Gastrocnemius medialis (tissue), 4 donors: ENCODE measurements around the gene COL28A1. TPM values are rescaled to one million over a fixed set of nuclear protein-coding genes. Genes with fewer than 3 reads are reported as not detected.

Experiments used
- ATAC-seq, 2 donors: fragments of 150-250 bp; one replicate each; pipeline ENCODE4 v1.9.1; 2016
- DNase-seq, 2 donors: peaks; one replicate each; pipeline ENCODE4 v3.0.0-alpha.2; 2019
- H3K27ac ChIP-seq, 4 donors: fragments of 200-600 bp; sonication (generic); 1 replicate in 1 of 4; 2 replicates in 3 of 4; pipeline ENCODE4 v1.5.1; 2016 to 2018; ENCODE audit warnings: mild to moderate bottlenecking in 2 of 4, moderate library complexity in 1 of 4
- H3K27me3 ChIP-seq, 3 donors: fragments of 200-600 bp; sonication (generic) in 2 of 3; 1 replicate in 1 of 3; 2 replicates in 2 of 3; pipeline versions ENCODE4 v1.5.1 to v1.6.0; 2016 to 2019; ENCODE audit warnings: mild to moderate bottlenecking in 1 of 3, moderate library complexity in 1 of 3
- H3K36me3 ChIP-seq, 2 donors: fragments of 200-600 bp; sonication (generic) in 1 of 2; one replicate each; pipeline ENCODE4 v1.5.1; 2017 to 2018
- H3K4me1 ChIP-seq, 2 donors: fragments of 200-600 bp; sonication (generic) in 1 of 2; one replicate each; pipeline ENCODE4 v1.5.1; 2016 to 2017; ENCODE audit warnings: mild to moderate bottlenecking in 2 of 2
- H3K4me3 ChIP-seq, 4 donors: fragments of 200-600 bp; sonication (generic) in 3 of 4; 1 replicate in 1 of 4; 2 replicates in 3 of 4; pipeline ENCODE4 v1.5.1; 2016 to 2019; ENCODE audit warnings: mild to moderate bottlenecking in 2 of 4
- H3K9me3 ChIP-seq, 3 donors: fragments of 200-600 bp; sonication (generic) in 2 of 3; 1 replicate in 1 of 3; 2 replicates in 2 of 3; pipeline ENCODE4 v1.5.1; 2016 to 2019
- CTCF ChIP-seq, 5 experiments: fragments of 450-650 bp in 3 of 5; fragments of 200-600 bp in 2 of 5; sonication (generic) in 2 of 5; IDR thresholded peaks in 4 of 5; conservative IDR thresholded peaks in 1 of 5; 1 replicate in 4 of 5; 2 replicates in 1 of 5; pipeline ENCODE4 v1.5.1; 2016 to 2019; ENCODE audit warnings: antibody characterized with exemption in 5 of 5, mild to moderate bottlenecking in 3 of 5, moderate library complexity in 3 of 5
- POLR2A ChIP-seq, 2 donors: fragments of 450-650 bp; IDR thresholded peaks; one replicate each; pipeline ENCODE4 v1.6.1; 2017; ENCODE audit warnings: antibody characterized with exemption in 2 of 2, mild to moderate bottlenecking in 2 of 2, moderate library complexity in 2 of 2
- in situ Hi-C, 4 donors: fragments of 200-750 bp; cut with MboI; loops; one replicate each; pipeline versions ENCODE4 v1.15.0 to v1.8.0; 2017; ENCODE audit warnings: low sequenced_read_pairs in 4 of 4
- intact Hi-C: fragments of 100-400 bp; cut with DNase I; formaldehyde crosslinking; loops from one replicate; pipeline ENCODE4 v1.15.1; 2023; ENCODE audit warnings: low total_unique reads
- total RNA-seq, 4 donors: library from RNA; depleted of rRNA; stranded (reverse); fragments of >200 nt; gene quantifications; one replicate each; pipeline versions ENCODE4 v1.1.0 to v1.2.3, GENCODE V29; 2016

Gene COL28A1
- total RNA-seq, 4 donors from 2014 or later: 0.58 to 15.2 (median 2.0) TPM

GRCh38 chr7:7434329-7434728, 101.3 kb downstream of the COL28A1 start:
- Histone ChIP-seq H3K36me3 (no peaks in the 10 kb centered on the region), H3K9me3 (no peaks in the 10 kb centered on the region), H3K4me1 (no peaks in the 10 kb centered on the region), H3K27ac (no peak overlapping the region), H3K4me3 (no peak overlapping the region), H3K27me3 (no peaks in the 10 kb centered on the region)
- ATAC-seq (no peak), DNase-seq (no peak)
- intact Hi-C loops (no loop called here), in situ Hi-C loops (loop anchor here in 2 of 4 donors (25.0 kb wide), 2 partner anchors 103 to 778 kb away; partner anchors contain the start of gene COL28A1 (in 1 of the 2))
- no peak for TF ChIP-seq CTCF (IDR thresholded peaks at IDR 0.05 in 4 of 5, conservative IDR thresholded peaks at IDR 0.05 in 1 of 5)
- no peak for TF ChIP-seq POLR2A (IDR thresholded peaks at IDR 0.05)

- Histone ChIP-seq H3K36me3 (no peaks in the 10 kb centered on the region), H3K4me1 (no peaks in the 10 kb centered on the region), H3K27me3 (no peaks in the 10 kb centered on the region), H3K4me3 (no peak overlapping the region), H3K9me3 (no peaks in the 10 kb centered on the region), H3K27ac (no peak overlapping the region)
- in situ Hi-C loops: loop anchor here in 2 of 4 donors (25.0 kb wide), 2 partner anchors 103 to 778 kb away; partner anchors contain the start of gene COL28A1 (in 1 of the 2)
- no peak for DNase-seq
- intact Hi-C loops: no loop called here
- ATAC-seq: no peak
- no peak for TF ChIP-seq CTCF (IDR thresholded peaks at IDR 0.05 in 4 of 5, conservative IDR thresholded peaks at IDR 0.05 in 1 of 5)
- TF ChIP-seq POLR2A (IDR thresholded peaks at IDR 0.05): no peak
Measured at GRCh38 chr7:7433811-7434210, 101.9 kb downstream of the COL28A1 start.

- H3K4me1 ChIP-seq: no peaks in the 10 kb centered on the region
- ATAC-seq (no peak), DNase-seq (no peak)
- H3K4me3 ChIP-seq: no peak overlapping the region
- H3K36me3 ChIP-seq: no peaks in the 10 kb centered on the region
- no peak for TF ChIP-seq CTCF (IDR thresholded peaks at IDR 0.05 in 4 of 5, conservative IDR thresholded peaks at IDR 0.05 in 1 of 5)
- TF ChIP-seq POLR2A (IDR thresholded peaks at IDR 0.05): no peak
- in situ Hi-C loops: loop anchor here in 2 of 4 donors (25.0 kb wide), 2 partner anchors 104 to 779 kb away; partner anchors contain the start of gene COL28A1 (in 1 of the 2)
- H3K9me3 ChIP-seq: no peaks in the 10 kb centered on the region
- H3K27me3 ChIP-seq: no peaks in the 10 kb centered on the region
- H3K27ac ChIP-seq: no peak overlapping the region
- intact Hi-C loops: no loop called here
Measured at GRCh38 chr7:7432979-7433378, 102.7 kb downstream of the COL28A1 start.

- no peaks in the 10 kb centered on the region for H3K27me3 ChIP-seq
- H3K36me3 ChIP-seq: no peaks in the 10 kb centered on the region
- in situ Hi-C loops: loop anchor here (5.0 to 25.0 kb wide), 8 partner anchors 108 to 796 kb away; partner anchors contain the start of gene COL28A1 (in 2 of the 4)
- no peaks in the 10 kb centered on the region for H3K9me3 ChIP-seq
- no peaks in the 10 kb centered on the region for H3K4me1 ChIP-seq
- DNase-seq (no peak), ATAC-seq (no peak)
- TF ChIP-seq CTCF (IDR thresholded peaks at IDR 0.05 in 4 of 5, conservative IDR thresholded peaks at IDR 0.05 in 1 of 5) (no peak), POLR2A (IDR thresholded peaks at IDR 0.05) (no peak)
- no peak overlapping the region for H3K27ac ChIP-seq
- intact Hi-C loops: no loop called here
- H3K4me3 ChIP-seq: no peak overlapping the region
Measured at GRCh38 chr7:7428806-7429205, 106.9 kb downstream of the COL28A1 start.

GRCh38 chr7:7427363-7427762, 108.3 kb downstream of the COL28A1 start:
- no peaks in the 10 kb centered on the region for H3K27me3 ChIP-seq
- H3K9me3 ChIP-seq: no peaks in the 10 kb centered on the region
- TF ChIP-seq POLR2A (IDR thresholded peaks at IDR 0.05) (no peak), CTCF (IDR thresholded peaks at IDR 0.05 in 4 of 5, conservative IDR thresholded peaks at IDR 0.05 in 1 of 5) (no peak)
- DNase-seq (no peak), ATAC-seq (no peak)
- H3K4me1 ChIP-seq: no peaks in the 10 kb centered on the region
- in situ Hi-C loops (loop anchor here (5.0 to 25.0 kb wide), 8 partner anchors 110 to 797 kb away; partner anchors contain the start of gene COL28A1 (in 2 of the 4)), intact Hi-C loops (no loop called here)
- H3K4me3 ChIP-seq: no peak overlapping the region
- H3K36me3 ChIP-seq: no peaks in the 10 kb centered on the region
- no peak overlapping the region for H3K27ac ChIP-seq
